ENCODE results near the gene EEF1G. TPM values are rescaled to one million over a fixed set of nuclear protein-coding genes. Genes with fewer than 3 reads are reported as not detected.

The EEF1G gene
- total and polyA plus RNA-seq, 2 of the 13 experiments (the other 11 are each of a cell fraction or from before 2014, with no cell fraction given) = 1,787 to 2,144 TPM

DNA sequence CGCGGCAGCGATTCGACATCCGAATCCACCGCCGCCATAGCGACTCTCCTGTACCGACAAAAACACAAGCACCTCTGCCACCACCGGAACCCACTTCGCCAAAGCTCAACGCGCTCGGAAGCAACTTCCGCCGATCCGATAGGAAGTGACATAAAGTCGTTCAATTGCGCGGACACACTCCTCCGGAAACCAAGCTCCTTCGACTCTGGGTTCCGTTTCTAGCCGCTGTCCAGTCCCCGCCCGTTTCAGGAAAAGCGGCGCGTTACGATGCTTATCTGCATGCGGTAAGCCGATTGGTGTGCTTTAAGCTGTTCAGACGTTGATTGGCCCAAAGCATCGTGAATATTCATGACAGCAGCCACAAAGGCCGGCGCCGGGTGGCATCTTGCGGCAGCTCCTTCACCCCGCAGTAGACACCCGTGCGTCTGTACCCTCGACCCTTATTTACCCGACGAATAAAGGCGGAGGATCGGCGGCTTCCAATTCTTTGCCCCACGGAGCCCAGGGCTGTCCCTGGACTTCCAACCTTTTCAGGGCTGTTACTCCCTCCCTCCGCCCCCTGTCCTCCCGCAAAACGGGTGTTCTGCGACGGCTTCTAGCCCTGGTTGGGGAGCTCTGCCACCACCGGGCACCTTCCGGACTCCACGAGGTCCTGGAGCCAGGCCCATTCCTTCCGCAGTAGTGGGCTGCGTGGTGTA lies 17.9 kb upstream of the EEF1G start, which contains the start of gene TUT1 (continued):
- TF ChIP-seq FOSL2 (CRISPR knock-in tag; IDR thresholded peaks at IDR 0.05) (peak; percentile 68), FIP1L1 (IDR thresholded peaks at IDR 0.05; ENCODE audit: borderline replicate concordance, insufficient read depth, low read depth, low read length) (peak; percentile 50; the same call in 1 of the 2 replicates), TCF7 (IDR thresholded peaks at IDR 0.05; ENCODE audit: low read depth) (no peak), ZSCAN25 (CRISPR knock-in tag; IDR thresholded peaks at IDR 0.05) (no peak; the same call in none of the 2 replicates), KLF15 (CRISPR knock-in tag; IDR thresholded peaks at IDR 0.05; ENCODE audit: borderline replicate concordance) (no peak), CCAR2 (optimal IDR thresholded peaks at IDR 0.05; ENCODE audit: low read depth, low read length) (peak; percentile 90), ELF1 (CRISPR knock-in tag; IDR thresholded peaks at IDR 0.05) (peak; percentile 90), ZNF138 (CRISPR knock-in tag; IDR thresholded peaks at IDR 0.05; ENCODE audit: low read depth) (no peak), ZNF577 (CRISPR knock-in tag; IDR thresholded peaks at IDR 0.05; ENCODE audit: borderline replicate concordance, low read depth) (no peak), TBX3 (IDR thresholded peaks at IDR 0.05; ENCODE audit: borderline replicate concordance) (peak; percentile 55; the same call in 1 of the 2 replicates), ZNF10 (CRISPR knock-in tag; IDR thresholded peaks at IDR 0.05; ENCODE audit: borderline replicate concordance, low read depth) (no peak), ZBTB42 (CRISPR knock-in tag; IDR thresholded peaks at IDR 0.05) (no peak), NBN (conservative IDR thresholded peaks at IDR 0.05) (no peak), IRX3 (CRISPR knock-in tag; IDR thresholded peaks at IDR 0.05; ENCODE audit: borderline replicate concordance, low read depth) (peak; percentile 64; the same call in 1 of the 2 replicates), GFI1 (CRISPR knock-in tag; IDR thresholded peaks at IDR 0.05; ENCODE audit: borderline replicate concordance) (0 out of 2 replicates have a peak, but pooled peaks have one; percentile 51), RCOR2 (CRISPR knock-in tag; IDR thresholded peaks at IDR 0.05) (no peak), SAP130 (CRISPR knock-in tag; IDR thresholded peaks at IDR 0.05; ENCODE audit: low read depth) (peak; percentile 98), ZNF570 (CRISPR knock-in tag; IDR thresholded peaks at IDR 0.05; ENCODE audit: borderline replicate concordance) (no peak), ZNF850 (CRISPR knock-in tag; conservative IDR thresholded peaks at IDR 0.05) (no peak)
- TF ChIP-seq, protein P1, sequence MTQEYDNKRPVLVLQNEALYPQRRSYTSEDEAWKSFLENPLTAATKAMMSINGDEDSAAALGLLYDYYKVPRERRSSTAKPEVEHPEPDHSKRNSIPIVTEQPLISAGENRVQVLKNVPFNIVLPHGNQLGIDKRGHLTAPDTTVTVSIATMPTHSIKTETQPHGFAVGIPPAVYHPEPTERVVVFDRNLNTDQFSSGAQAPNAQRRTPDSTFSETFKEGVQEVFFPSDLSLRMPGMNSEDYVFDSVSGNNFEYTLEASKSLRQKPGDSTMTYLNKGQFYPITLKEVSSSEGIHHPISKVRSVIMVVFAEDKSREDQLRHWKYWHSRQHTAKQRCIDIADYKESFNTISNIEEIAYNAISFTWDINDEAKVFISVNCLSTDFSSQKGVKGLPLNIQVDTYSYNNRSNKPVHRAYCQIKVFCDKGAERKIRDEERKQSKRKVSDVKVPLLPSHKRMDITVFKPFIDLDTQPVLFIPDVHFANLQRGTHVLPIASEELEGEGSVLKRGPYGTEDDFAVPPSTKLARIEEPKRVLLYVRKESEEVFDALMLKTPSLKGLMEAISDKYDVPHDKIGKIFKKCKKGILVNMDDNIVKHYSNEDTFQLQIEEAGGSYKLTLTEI (CRISPR knock-in tag; conservative IDR thresholded peaks at IDR 0.05) = no peak
- TF ChIP-seq, protein P2, sequence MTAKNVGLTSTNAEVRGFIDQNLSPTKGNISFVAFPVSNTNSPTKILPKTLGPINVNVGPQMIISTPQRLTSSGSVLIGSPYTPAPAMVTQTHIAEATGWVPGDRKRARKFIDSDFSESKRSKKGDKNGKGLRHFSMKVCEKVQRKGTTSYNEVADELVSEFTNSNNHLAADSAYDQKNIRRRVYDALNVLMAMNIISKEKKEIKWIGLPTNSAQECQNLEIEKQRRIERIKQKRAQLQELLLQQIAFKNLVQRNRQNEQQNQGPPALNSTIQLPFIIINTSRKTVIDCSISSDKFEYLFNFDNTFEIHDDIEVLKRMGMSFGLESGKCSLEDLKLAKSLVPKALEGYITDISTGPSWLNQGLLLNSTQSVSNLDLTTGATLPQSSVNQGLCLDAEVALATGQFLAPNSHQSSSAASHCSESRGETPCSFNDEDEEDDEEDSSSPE (CRISPR knock-in tag; IDR thresholded peaks at IDR 0.05) = peak; percentile 92
- TF ChIP-seq, protein P3, sequence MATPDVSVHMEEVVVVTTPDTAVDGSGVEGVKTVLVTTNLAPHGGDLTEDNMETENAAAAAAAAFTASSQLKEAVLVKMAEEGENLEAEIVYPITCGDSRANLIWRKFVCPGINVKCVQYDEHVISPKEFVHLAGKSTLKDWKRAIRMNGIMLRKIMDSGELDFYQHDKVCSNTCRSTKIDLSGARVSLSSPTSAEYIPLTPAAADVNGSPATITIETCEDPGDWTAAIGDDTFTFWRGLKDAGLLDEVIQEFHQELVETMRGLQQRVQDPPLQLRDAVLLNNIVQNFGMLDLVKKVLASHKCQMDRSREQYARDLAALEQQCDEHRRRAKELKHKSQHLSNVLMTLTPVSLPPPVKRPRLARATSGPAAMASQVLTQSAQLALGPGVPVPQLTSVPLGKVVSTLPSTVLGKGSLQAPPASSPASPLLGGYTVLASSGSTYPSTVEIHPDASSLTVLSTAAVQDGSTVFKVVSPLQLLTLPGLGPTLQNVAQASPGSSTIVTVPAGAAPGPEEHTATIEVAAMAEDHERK (CRISPR knock-in tag; IDR thresholded peaks at IDR 0.05; ENCODE audit: low read depth) = peak; percentile 74
- TF ChIP-seq, protein P4, sequence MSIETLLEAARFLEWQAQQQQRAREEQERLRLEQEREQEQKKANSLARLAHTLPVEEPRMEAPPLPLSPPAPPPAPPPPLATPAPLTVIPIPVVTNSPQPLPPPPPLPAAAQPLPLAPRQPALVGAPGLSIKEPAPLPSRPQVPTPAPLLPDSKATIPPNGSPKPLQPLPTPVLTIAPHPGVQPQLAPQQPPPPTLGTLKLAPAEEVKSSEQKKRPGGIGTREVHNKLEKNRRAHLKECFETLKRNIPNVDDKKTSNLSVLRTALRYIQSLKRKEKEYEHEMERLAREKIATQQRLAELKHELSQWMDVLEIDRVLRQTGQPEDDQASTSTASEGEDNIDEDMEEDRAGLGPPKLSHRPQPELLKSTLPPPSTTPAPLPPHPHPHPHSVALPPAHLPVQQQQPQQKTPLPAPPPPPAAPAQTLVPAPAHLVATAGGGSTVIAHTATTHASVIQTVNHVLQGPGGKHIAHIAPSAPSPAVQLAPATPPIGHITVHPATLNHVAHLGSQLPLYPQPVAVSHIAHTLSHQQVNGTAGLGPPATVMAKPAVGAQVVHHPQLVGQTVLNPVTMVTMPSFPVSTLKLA (IDR thresholded peaks at IDR 0.05) = peak; percentile 74

Data from HepG2 (cell line).